ENCODE measurements around the gene KCNIP1. TPM values are rescaled to one million over a fixed set of nuclear protein-coding genes. Genes with fewer than 3 reads are reported as not detected.
"Not testable (repeated sequence)": the region's sequence is repeated elsewhere in the genome, so short reads cannot be mapped to it uniquely, and the experiment has no call there.

KCNIP1 gene
- total and polyA plus RNA-seq, 8 donors = 0.35 to 4.9 (median 2.5) TPM

GRCh38 chr5:170761708-170762066 lies 257.9 kb downstream of the KCNIP1 start:
- H3K36me3 ChIP-seq = no peaks in the 10 kb centered on the region
- H3K4me1 ChIP-seq = peaks cover 0 to 6% of the 10 kb centered on the region in 2 donors
- no peak for DNase-seq
- H3K27me3 ChIP-seq = no peaks in the 10 kb centered on the region
- H3K27ac ChIP-seq = no peak overlapping the region
- ATAC-seq = no peak
- no peaks in the 10 kb centered on the region for H3K9me3 ChIP-seq
- TF ChIP-seq, protein P1, sequence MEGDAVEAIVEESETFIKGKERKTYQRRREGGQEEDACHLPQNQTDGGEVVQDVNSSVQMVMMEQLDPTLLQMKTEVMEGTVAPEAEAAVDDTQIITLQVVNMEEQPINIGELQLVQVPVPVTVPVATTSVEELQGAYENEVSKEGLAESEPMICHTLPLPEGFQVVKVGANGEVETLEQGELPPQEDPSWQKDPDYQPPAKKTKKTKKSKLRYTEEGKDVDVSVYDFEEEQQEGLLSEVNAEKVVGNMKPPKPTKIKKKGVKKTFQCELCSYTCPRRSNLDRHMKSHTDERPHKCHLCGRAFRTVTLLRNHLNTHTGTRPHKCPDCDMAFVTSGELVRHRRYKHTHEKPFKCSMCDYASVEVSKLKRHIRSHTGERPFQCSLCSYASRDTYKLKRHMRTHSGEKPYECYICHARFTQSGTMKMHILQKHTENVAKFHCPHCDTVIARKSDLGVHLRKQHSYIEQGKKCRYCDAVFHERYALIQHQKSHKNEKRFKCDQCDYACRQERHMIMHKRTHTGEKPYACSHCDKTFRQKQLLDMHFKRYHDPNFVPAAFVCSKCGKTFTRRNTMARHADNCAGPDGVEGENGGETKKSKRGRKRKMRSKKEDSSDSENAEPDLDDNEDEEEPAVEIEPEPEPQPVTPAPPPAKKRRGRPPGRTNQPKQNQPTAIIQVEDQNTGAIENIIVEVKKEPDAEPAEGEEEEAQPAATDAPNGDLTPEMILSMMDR (IDR thresholded peaks at IDR 0.05) = no peak
- no peak overlapping the region for H3K4me3 ChIP-seq
- intact Hi-C loops (cut with DNase I) = no loop called here

GRCh38 chr5:170762298-170762697 lies 258.5 kb downstream of the KCNIP1 start:
- H3K27ac ChIP-seq; H3K9me3 ChIP-seq; H3K27me3 ChIP-seq; ATAC-seq; H3K36me3 ChIP-seq; DNase-seq; H3K4me1 ChIP-seq; intact Hi-C loops (cut with DNase I); H3K4me3 ChIP-seq: not testable (repeated sequence)

DNA sequence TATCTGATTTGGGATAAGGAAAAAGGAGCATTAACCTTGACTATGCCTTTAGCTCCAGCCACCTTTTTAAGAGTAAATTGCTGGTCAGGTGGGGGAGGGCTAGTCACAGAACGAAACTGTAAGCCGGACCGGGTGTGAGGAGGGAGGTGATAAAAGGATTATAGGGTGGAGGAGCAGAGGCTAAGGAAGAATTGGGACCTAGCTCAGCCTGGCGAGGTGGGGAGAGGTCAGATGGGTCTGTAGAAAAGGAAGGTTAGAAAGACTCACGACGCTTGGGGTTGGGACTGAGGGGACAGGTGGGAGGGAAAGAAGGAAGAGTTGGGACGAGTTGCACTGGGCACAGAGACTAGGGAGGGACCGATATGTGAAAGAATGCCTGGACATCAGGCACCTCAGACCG lies 262.0 kb downstream of the KCNIP1 start:
- ATAC-seq; intact Hi-C loops (cut with DNase I); H3K4me1 ChIP-seq: not testable (repeated sequence)

GRCh38 chr5:170769246-170769645 lies 265.4 kb downstream of the KCNIP1 start:
- no peaks in the 10 kb centered on the region for H3K4me1 ChIP-seq
- no peak overlapping the region for H3K27ac ChIP-seq
- intact Hi-C loops (cut with DNase I) = no loop called here
- H3K27me3 ChIP-seq = no peaks in the 10 kb centered on the region
- no peak for DNase-seq
- TF ChIP-seq, protein P1 (IDR thresholded peaks at IDR 0.05) = no peak
- H3K36me3 ChIP-seq = no peaks in the 10 kb centered on the region
- no peak for ATAC-seq
- H3K4me3 ChIP-seq = no peak overlapping the region
- no peaks in the 10 kb centered on the region for H3K9me3 ChIP-seq

More for the DNA sequence above, 262.0 kb downstream of the KCNIP1 start:
- not testable (repeated sequence) for H3K36me3 ChIP-seq, DNase-seq, H3K27me3 ChIP-seq, H3K9me3 ChIP-seq, H3K4me3 ChIP-seq, H3K27ac ChIP-seq

- ATAC-seq = no peak
- TF ChIP-seq, protein P1 (IDR thresholded peaks at IDR 0.05) = no peak
- H3K27ac ChIP-seq = no peak overlapping the region
Observed at GRCh38 chr5:170769898-170770416, 266.1 kb downstream of the KCNIP1 start.

DNA sequence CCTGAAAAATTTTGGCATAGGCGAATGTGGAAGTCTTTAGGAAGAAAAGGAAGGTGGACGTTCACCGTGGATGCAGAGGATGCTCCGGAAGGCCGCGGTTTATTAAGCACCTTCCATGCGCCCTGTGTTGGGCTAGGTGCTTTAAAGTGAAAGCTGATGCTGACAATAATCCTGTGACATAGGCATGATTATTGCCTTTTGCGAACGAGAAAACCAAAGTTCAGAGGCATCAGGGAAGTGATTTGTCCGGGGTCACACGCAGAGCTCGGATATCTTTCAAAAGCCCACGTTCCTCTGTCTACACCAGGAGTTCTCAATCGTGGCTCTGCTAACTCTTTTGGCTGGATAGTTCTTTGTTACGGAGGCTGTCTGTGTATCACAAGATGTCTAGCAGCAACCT lies 267.7 kb downstream of the KCNIP1 start:
- Histone ChIP-seq H3K4me1 (no peaks in the 10 kb centered on the region), H3K27ac (no peak overlapping the region), H3K9me3 (no peaks in the 10 kb centered on the region), H3K4me3 (no peak overlapping the region), H3K36me3 (no peaks in the 10 kb centered on the region), H3K27me3 (no peaks in the 10 kb centered on the region)
- DNase-seq (no peak), ATAC-seq (no peak)
- TF ChIP-seq, protein P1 (IDR thresholded peaks at IDR 0.05) = no peak
- intact Hi-C loops (cut with DNase I) = no loop called here

More at GRCh38 chr5:170769898-170770416, 266.1 kb downstream of the KCNIP1 start:
- intact Hi-C loops (cut with DNase I) = no loop called here
- Histone ChIP-seq H3K36me3 (no peaks in the 10 kb centered on the region), H3K4me1 (no peaks in the 10 kb centered on the region), H3K9me3 (no peaks in the 10 kb centered on the region), H3K27me3 (no peaks in the 10 kb centered on the region), H3K4me3 (no peak overlapping the region)
- DNase-seq = no peak

All from left lung (tissue), 10 donors.